ENCODE measurements around the gene ADGRV1. TPM values are rescaled to one million over a fixed set of nuclear protein-coding genes. Genes with fewer than 3 reads are reported as not detected.
"Not testable (repeated sequence)": the region's sequence is repeated elsewhere in the genome, so short reads cannot be mapped to it uniquely, and the experiment has no call there.

ADGRV1 gene
- polyA plus RNA-seq, 3 donors from 2014 or later: 0.43 TPM; not detected in 2

DNA sequence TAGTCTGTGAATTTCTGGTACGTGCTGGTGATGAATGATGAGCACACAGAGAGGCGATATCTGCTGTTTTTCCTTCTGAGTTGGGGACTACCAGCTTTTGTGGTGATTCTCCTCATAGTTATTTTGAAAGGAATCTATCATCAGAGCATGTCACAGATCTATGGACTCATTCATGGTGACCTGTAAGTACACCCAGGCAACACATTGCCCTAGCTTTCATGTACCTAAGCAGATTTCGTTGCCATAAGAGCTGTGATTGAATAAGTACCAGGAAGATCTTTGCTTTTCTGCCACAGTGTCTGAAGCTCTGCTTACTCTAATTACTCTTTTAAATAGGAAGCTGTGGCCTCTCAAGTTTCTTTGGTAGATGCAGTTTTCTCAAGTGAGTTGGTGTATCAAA is 426.7 kb downstream of the ADGRV1 start:
- H3K27ac Mint-ChIP-seq: no peak overlapping the region
- H3K27me3 Mint-ChIP-seq (ENCODE audit: low read depth in 3 of 3): no peaks in the 10 kb centered on the region
- no peaks in the 10 kb centered on the region for H3K4me1 Mint-ChIP-seq
- no peaks in the 10 kb centered on the region for H3K36me3 Mint-ChIP-seq
- no peaks in the 10 kb centered on the region for H3K9me3 Mint-ChIP-seq
- no peak overlapping the region for H3K4me3 Mint-ChIP-seq
- no peak for DNase-seq

DNA sequence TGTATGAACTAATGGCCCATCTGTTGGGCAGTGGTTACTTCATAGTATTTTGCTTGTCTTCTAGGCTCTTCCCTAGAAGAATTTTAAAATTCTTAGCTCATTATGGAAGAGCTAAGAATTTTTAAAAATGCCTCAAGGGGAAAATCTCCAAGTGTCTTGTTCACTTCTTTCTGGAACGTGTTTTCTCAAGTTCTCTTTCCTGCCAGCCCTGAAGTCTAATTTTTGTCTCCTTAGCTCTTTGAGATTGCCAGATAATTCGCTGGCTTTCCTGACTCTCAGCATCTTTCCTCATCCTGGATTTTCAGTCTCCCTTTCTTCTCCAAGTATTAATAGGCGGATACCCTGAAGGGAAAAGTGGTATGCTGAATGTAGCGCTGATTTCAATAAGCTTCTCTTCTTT is 429.1 kb downstream of the ADGRV1 start:
- H3K4me1 Mint-ChIP-seq: no peaks in the 10 kb centered on the region
- DNase-seq: no peak
- no peaks in the 10 kb centered on the region for H3K27me3 Mint-ChIP-seq (ENCODE audit: low read depth in 3 of 3)
- H3K27ac Mint-ChIP-seq: no peak overlapping the region
- no peak overlapping the region for H3K4me3 Mint-ChIP-seq
- no peaks in the 10 kb centered on the region for H3K36me3 Mint-ChIP-seq
- no peaks in the 10 kb centered on the region for H3K9me3 Mint-ChIP-seq

DNA sequence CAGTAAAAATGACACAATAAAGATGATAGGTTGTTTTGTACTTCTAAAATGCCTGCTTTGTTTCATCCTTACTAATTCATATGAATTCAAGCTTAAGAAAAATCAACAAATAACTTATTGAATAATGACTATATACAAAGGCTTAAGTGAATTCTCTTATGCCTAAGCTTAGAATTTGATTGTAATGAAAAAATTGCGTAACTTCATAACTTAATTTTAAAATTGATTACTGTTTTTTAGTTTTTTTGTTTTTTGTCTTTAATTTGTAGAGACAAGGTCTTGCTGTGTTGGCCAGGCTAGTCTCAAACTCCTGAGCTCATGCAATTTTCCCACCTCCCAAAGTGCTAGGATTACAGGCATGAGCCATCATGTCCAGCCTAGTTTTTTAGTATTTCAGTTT is 432.6 kb downstream of the ADGRV1 start:
- Mint-ChIP-seq H3K4me1 (no peaks in the 10 kb centered on the region), H3K9me3 (peaks cover 0 to 15% (median 4%) of the 10 kb centered on the region in 6 donors)

DNA sequence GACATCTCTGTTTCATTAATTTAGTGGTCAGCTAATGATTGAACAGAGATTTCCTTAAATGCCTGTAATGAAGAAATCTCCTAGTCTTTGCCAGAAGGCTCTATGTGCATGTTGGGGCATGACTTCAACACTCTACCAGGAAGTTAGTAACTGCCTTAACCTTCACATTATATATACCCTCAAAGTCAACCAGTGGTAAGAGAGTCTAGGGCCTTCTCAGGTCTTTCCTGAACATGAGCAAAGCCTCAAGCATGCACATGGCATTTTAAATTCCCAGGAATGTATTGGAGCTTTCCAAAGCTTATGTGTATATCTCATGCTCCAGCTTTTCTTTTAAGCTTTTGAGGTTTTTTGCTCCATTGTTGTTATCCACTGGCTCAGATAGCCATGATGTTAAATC is 436.2 kb downstream of the ADGRV1 start:
- no peak for DNase-seq
- H3K27me3 Mint-ChIP-seq (ENCODE audit: low read depth in 3 of 3): peaks cover 0 to 7% (median 3%) of the 10 kb centered on the region in 3 donors
- H3K4me3 Mint-ChIP-seq: no peak overlapping the region
- H3K4me1 Mint-ChIP-seq: no peaks in the 10 kb centered on the region
- no peak overlapping the region for H3K27ac Mint-ChIP-seq
- H3K9me3 Mint-ChIP-seq: peaks cover 2 to 17% (median 5%) of the 10 kb centered on the region in 6 donors
- peaks cover 0 to 7% (median 7%) of the 10 kb centered on the region in 3 donors for H3K36me3 Mint-ChIP-seq

More for the DNA sequence above, 432.6 kb downstream of the ADGRV1 start:
- DNase-seq: no peak
- Mint-ChIP-seq H3K27me3 (ENCODE audit: low read depth in 3 of 3) (peaks cover 0 to 7% (median 1%) of the 10 kb centered on the region in 3 donors), H3K36me3 (peaks cover 0 to 7% (median 7%) of the 10 kb centered on the region in 3 donors), H3K27ac (no peak overlapping the region), H3K4me3 (no peak overlapping the region)

DNA sequence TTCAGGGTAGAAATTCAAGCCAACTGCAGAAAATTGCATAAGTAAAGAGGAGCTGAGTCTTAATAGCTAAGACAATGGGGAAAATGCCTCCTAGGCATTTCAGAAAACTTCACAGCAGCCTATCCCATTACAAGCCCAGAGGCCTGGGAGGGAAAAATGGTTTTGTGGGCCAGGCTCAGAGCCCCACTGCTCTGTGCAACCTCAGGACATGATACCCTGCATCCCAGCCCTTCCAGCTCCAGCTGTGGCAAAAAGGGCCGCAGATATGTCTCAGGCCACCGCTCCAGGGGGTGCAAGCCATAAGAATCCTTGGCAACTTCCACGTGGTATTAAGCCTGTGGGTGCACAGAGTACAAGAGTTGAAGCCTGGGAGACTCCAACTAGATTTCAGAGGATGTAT is 437.5 kb downstream of the ADGRV1 start:
- H3K27me3 Mint-ChIP-seq (ENCODE audit: low read depth in 3 of 3): peaks cover 0 to 7% (median 3%) of the 10 kb centered on the region in 3 donors
- H3K9me3 Mint-ChIP-seq: peaks cover 2 to 17% (median 5%) of the 10 kb centered on the region in 6 donors
- H3K27ac Mint-ChIP-seq: no peak overlapping the region
- no peak overlapping the region for H3K4me3 Mint-ChIP-seq
- no peak for DNase-seq
- peaks cover 0 to 7% (median 7%) of the 10 kb centered on the region in 3 donors for H3K36me3 Mint-ChIP-seq
- H3K4me1 Mint-ChIP-seq: no peaks in the 10 kb centered on the region

DNA sequence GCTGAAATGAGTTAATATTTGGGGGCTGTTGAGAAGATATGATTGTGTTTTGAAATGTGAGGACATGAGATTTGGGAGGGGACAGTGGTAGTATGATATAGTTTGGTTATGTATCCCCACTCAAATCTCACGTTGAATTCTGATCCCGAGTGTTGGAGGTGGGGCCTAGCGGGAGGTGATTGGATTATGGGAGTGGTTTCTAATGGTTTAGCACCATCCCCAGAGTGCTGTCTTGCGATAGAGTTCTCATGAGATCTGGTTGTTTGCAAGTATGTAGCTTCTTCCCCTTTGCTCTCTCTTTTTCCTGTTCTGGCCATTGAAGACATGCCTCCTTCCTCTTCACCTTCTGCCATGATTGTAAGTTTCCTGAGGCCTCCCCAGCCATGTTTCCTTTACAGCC is 438.5 kb downstream of the ADGRV1 start:
- Mint-ChIP-seq H3K4me1 (no peaks in the 10 kb centered on the region), H3K36me3 (peaks cover 0 to 7% (median 7%) of the 10 kb centered on the region in 3 donors), H3K4me3 (no peak overlapping the region), H3K9me3 (peaks cover 2 to 17% (median 5%) of the 10 kb centered on the region in 6 donors), H3K27me3 (ENCODE audit: low read depth in 3 of 3) (peaks cover 0 to 7% (median 3%) of the 10 kb centered on the region in 3 donors), H3K27ac (no peak overlapping the region)
- no peak for DNase-seq

DNA sequence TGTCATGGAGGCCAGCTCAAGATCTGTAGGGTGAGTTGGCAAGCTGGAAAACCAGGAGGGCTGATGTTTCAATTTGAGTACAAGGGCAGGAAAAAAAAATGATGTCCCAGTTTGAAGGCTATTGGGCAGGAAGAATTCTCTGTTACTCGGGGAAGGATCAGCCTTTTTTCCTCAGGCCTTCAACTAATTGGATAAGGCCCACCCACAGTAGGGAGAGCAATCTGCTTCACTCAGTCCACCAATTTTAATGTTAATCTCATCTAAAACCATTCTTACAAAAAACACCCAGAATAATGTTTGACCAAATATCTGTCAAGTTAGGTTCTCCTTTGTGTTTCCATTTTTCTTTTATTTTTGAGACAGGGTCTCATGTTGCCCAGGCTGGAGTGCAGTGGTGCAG is 442.1 kb downstream of the ADGRV1 start:
- Mint-ChIP-seq H3K4me3 (no peak overlapping the region), H3K4me1 (no peaks in the 10 kb centered on the region), H3K36me3 (no peaks in the 10 kb centered on the region), H3K9me3 (peaks cover 0 to 7% (median 2%) of the 10 kb centered on the region in 6 donors), H3K27me3 (ENCODE audit: low read depth in 3 of 3) (peaks cover 0 to 2% (median 2%) of the 10 kb centered on the region in 3 donors), H3K27ac (no peak overlapping the region)
- no peak for DNase-seq

DNA sequence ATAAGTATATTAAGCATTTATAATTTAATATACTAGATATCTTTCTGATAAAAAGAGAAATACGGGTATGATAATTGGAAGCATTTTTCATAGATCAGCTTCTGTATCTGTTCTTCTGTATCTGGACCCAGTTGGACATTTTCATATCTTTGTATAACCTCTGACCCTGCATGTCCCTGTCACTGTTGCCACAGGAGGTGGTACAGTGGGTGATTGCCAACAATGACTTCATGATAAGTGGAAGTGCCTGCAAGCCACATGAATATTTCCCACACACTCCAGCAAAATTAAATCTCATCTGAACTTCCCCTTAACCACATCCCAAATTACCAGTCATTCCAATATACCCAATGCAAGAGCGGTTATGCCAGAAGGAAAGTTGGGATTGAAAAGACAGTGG is 448.1 kb downstream of the ADGRV1 start:
- no peak overlapping the region for H3K27ac Mint-ChIP-seq
- no peaks in the 10 kb centered on the region for H3K4me1 Mint-ChIP-seq
- no peaks in the 10 kb centered on the region for H3K36me3 Mint-ChIP-seq
- H3K9me3 Mint-ChIP-seq: peaks cover 0 to 3% (median 0%) of the 10 kb centered on the region in 6 donors
- H3K4me3 Mint-ChIP-seq: no peak overlapping the region
- no peaks in the 10 kb centered on the region for H3K27me3 Mint-ChIP-seq (ENCODE audit: low read depth in 3 of 3)
- no peak for DNase-seq

DNA sequence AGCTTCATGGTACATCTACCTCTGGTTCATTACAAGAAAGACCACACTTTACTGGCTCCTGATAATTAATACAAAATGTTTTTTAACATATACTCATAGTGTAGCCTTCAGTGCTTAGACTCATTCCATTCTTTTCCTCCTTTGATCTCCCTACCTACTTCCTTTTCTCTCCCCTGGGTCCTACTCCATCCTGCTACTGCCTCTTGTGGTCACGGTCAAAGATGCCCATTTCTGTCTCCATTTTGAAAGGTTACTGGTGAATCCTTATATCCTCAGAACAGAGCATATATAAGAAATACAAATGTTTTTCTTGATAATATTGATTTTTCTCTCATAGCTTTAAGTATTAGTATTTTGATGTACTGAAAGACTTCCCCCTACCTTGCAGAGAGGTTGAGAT is 448.7 kb downstream of the ADGRV1 start:
- Mint-ChIP-seq H3K9me3 (peaks cover 0 to 3% (median 0%) of the 10 kb centered on the region in 6 donors), H3K4me1 (no peaks in the 10 kb centered on the region), H3K4me3 (no peak overlapping the region), H3K27me3 (ENCODE audit: low read depth in 3 of 3) (no peaks in the 10 kb centered on the region), H3K27ac (no peak overlapping the region), H3K36me3 (no peaks in the 10 kb centered on the region)
- no peak for DNase-seq

DNA sequence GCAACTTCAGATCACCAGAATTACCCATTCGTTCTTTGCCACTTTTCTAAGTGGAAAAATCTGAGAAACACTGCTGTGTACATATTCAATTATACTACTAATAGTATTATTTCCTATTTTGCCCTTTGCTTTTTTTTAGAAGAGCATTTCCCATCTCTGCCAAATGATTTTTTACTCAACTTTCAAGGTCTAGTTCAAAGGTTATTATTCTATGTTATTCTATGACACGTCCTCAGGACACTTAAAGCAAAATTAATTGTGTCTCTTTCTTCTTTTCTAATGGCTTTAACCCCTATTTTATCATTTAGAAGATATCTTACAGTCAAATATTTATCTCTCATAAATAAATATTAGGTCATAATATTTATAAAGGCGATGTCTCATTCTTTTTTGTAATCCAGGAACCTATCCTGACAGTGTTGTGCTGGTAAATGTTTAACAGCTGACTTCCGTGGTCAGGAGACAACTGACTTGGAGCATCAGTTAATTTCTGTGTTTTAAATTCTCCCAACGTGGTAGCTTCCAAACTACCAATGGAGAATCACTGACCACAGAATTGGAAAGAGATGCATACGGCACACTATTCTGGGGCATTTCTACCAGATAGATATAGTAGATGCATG is 449.3 kb downstream of the ADGRV1 start:
- Mint-ChIP-seq H3K36me3 (no peaks in the 10 kb centered on the region), H3K4me1 (no peaks in the 10 kb centered on the region), H3K4me3 (no peak overlapping the region), H3K27ac (no peak overlapping the region), H3K9me3 (peaks cover 0 to 3% (median 0%) of the 10 kb centered on the region in 6 donors), H3K27me3 (ENCODE audit: low read depth in 3 of 3) (no peaks in the 10 kb centered on the region)
- no peak for DNase-seq

DNA sequence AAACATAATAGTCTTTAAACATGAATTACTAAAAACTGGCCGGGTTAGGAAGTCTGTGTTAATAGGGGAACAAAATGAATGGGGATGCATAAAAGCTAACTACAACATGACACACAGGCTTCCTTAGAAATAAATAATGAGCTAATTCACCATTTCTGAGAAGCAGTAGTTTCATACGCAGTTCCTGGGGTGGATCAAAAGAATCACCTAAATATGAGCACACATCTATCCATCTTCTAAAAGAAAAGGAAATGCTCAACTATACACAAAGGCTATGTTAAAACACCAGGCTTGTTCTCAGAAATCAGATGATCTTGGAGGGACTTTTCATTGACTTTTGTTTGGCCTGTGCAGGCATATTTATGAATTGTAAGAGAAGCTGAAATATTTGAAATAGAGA is 451.5 kb downstream of the ADGRV1 start:
- H3K27me3 Mint-ChIP-seq (ENCODE audit: low read depth in 3 of 3): peaks cover 0 to 4% (median 1%) of the 10 kb centered on the region in 3 donors
- no peaks in the 10 kb centered on the region for H3K36me3 Mint-ChIP-seq
- H3K4me1 Mint-ChIP-seq: no peaks in the 10 kb centered on the region
- H3K9me3 Mint-ChIP-seq: peaks cover 0 to 7% (median 3%) of the 10 kb centered on the region in 6 donors
- no peak overlapping the region for H3K27ac Mint-ChIP-seq
- DNase-seq: no peak
- H3K4me3 Mint-ChIP-seq: no peak overlapping the region

DNA sequence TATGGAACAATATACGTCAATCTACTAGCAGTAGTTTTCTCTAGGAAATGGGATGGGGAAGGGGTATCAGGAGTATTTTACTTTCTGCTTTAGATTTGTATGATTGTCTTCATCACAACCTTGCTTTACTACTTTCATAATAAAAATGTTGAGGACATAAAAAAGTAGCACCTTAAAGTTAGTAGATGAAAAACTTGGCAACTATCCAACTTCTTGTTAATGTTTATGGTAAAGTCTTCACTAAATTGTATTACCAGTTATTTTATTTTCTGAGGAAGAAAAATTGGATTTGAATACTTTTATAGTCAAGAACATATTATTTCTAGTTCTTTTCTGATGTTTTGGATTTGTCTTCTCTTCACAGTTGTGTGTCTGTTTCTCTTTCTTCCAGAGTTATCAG is 452.4 kb downstream of the ADGRV1 start:
- Mint-ChIP-seq H3K27ac (no peak overlapping the region), H3K36me3 (no peaks in the 10 kb centered on the region), H3K27me3 (ENCODE audit: low read depth in 3 of 3) (peaks cover 0 to 4% (median 4%) of the 10 kb centered on the region in 3 donors)

DNA sequence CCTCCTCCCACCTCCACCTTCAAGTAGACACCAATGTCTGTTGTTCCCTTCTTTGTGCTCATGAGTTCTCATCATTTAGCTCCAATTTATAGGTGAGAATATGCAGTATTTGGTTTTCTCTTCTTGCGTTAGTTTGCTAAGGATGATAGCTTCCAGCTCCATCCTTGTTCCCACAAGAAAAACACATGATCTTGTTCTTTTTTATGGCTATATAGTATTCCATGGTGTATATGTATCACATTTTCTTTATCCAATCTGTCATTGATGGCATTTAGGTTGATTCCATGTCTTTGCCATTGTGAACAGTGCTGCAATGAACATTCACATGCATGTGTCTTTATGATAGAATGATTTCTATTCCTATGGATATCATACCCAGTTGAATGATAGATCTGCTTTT is 454.3 kb downstream of the ADGRV1 start:
- not testable (repeated sequence) for DNase-seq; H3K27ac Mint-ChIP-seq; H3K36me3 Mint-ChIP-seq; H3K4me1 Mint-ChIP-seq; H3K27me3 Mint-ChIP-seq (ENCODE audit: low read depth in 3 of 3); H3K9me3 Mint-ChIP-seq; H3K4me3 Mint-ChIP-seq

More for the DNA sequence above, 452.4 kb downstream of the ADGRV1 start:
- DNase-seq: no peak
- no peaks in the 10 kb centered on the region for H3K4me1 Mint-ChIP-seq
- peaks cover 0 to 7% (median 3%) of the 10 kb centered on the region in 6 donors for H3K9me3 Mint-ChIP-seq
- H3K4me3 Mint-ChIP-seq: no peak overlapping the region

DNA sequence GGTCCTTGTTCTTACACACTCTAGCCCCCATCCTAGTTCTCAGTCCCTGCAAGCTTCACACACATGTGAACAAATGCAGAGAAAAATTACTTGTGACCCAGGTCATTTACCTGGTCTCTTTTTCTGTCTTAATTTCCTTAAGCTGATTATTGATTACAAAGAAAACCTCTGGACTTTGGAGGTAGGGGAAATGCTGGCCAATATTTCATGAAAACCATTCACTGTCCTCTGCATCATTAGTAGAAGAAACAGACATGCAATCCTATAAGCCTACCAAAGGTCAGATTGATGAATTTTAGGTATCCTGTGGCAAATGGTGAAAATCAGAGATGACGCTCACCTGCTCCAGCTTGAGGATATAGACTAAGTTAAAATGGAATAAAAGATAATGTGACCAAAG is 457.7 kb downstream of the ADGRV1 start:
- DNase-seq: no peak
- H3K9me3 Mint-ChIP-seq: peaks cover 0 to 7% (median 2%) of the 10 kb centered on the region in 6 donors
- H3K4me3 Mint-ChIP-seq: no peak overlapping the region
- no peaks in the 10 kb centered on the region for H3K4me1 Mint-ChIP-seq
- H3K27ac Mint-ChIP-seq: no peak overlapping the region
- peaks cover 0 to 4% (median 4%) of the 10 kb centered on the region in 3 donors for H3K27me3 Mint-ChIP-seq (ENCODE audit: low read depth in 3 of 3)
- H3K36me3 Mint-ChIP-seq: no peaks in the 10 kb centered on the region

All from immature natural killer cell (primary cell).